Keratinocyte (primary cell): ENCODE results near the gene TMEM107. TPM values are rescaled to one million over a fixed set of nuclear protein-coding genes. Genes with fewer than 3 reads are reported as not detected.

Experiments
- DNase-seq: peaks from one replicate; pipeline ENCODE4 v3.0.0-alpha.2; 2011; ENCODE audit warnings: low read depth, missing footprints, low spot score
- FAIRE-seq: peaks from 2 replicates; lab custom pipeline; 2011; peaks lifted over from hg19 to GRCh38; lab: Jason Lieb, UNC
- H2AFZ ChIP-seq: 2 replicates; pipeline ENCODE4 v1.6.0; 2012; ENCODE audit warnings: low read length, control low read depth, inconsistent platforms; ENCODE audit not compliant: control insufficient read depth
- H3K27ac ChIP-seq: 2 replicates; pipeline ENCODE4 v1.5.1; 2011; ENCODE audit warnings: low read length; ENCODE audit not compliant: control insufficient read depth, insufficient read depth
- H3K27me3 ChIP-seq: 3 replicates; pipeline ENCODE4 v1.6.0; 2011; ENCODE audit warnings: low read length; ENCODE audit not compliant: control insufficient read depth, insufficient read depth; ENCODE audit errors: extremely low read depth
- H3K36me3 ChIP-seq, 2 experiments: 2 replicates in 1 of 2; 3 replicates in 1 of 2; pipeline ENCODE4 v1.5.1; 2011; ENCODE audit warnings: low read length in 2 of 2, mild to moderate bottlenecking in 1 of 2; ENCODE audit not compliant: control insufficient read depth in 2 of 2, insufficient read depth in 2 of 2; ENCODE audit errors: extremely low read depth in 1 of 2
- H3K4me1 ChIP-seq: 3 replicates; pipeline ENCODE4 v1.5.1; 2011; ENCODE audit warnings: low read length; ENCODE audit not compliant: control insufficient read depth, insufficient read depth; ENCODE audit errors: extremely low read depth
- H3K4me2 ChIP-seq: 3 replicates; pipeline ENCODE4 v1.6.0; 2011; ENCODE audit warnings: low read depth, low read length; ENCODE audit not compliant: control insufficient read depth, insufficient read depth; ENCODE audit errors: extremely low read depth
- H3K4me3 ChIP-seq, 3 experiments: fragments of 200-600 bp in 1 of 3; sonication (generic) in 1 of 3; 2 replicates in 2 of 3; 3 replicates in 1 of 3; pipeline ENCODE4 v1.5.1; 2011 to 2016; ENCODE audit warnings: low read length in 3 of 3, mild to moderate bottlenecking in 3 of 3, control low read depth in 2 of 3, inconsistent platforms in 1 of 3, low read depth in 1 of 3, mixed read lengths in 1 of 3, mixed run types in 1 of 3, moderate library complexity in 1 of 3; ENCODE audit not compliant: control insufficient read depth in 2 of 3, insufficient read depth in 2 of 3; ENCODE audit errors: extremely low read depth in 1 of 3
- H3K79me2 ChIP-seq: 2 replicates; pipeline ENCODE4 v1.6.0; 2012; ENCODE audit warnings: low read length; ENCODE audit not compliant: control insufficient read depth, insufficient read depth
- H3K9ac ChIP-seq: 3 replicates; pipeline ENCODE4 v1.6.0; 2011; ENCODE audit warnings: low read length; ENCODE audit not compliant: control insufficient read depth, insufficient read depth; ENCODE audit errors: extremely low read depth
- H3K9me1 ChIP-seq: 3 replicates; pipeline ENCODE4 v1.6.0; 2011; ENCODE audit warnings: low read length; ENCODE audit not compliant: control insufficient read depth, insufficient read depth; ENCODE audit errors: extremely low read depth
- H3K9me3 ChIP-seq: 2 replicates; pipeline ENCODE4 v1.5.1; 2012; ENCODE audit warnings: low read depth, low read length; ENCODE audit not compliant: control insufficient read depth
- H4K20me1 ChIP-seq: 3 replicates; pipeline ENCODE4 v1.6.0; 2011; ENCODE audit warnings: low read length; ENCODE audit not compliant: control insufficient read depth, insufficient read depth; ENCODE audit errors: extremely low read depth
- EZH2 ChIP-seq: IDR thresholded peaks from one replicate; pipeline ENCODE4 v1.6.1; 2012; ENCODE audit warnings: inconsistent platforms, mild to moderate bottlenecking, low read length, moderate library complexity
- dilution Hi-C: fragments of 300-500 bp; cut with MboI; formaldehyde crosslinking; loops from one replicate; pipeline ENCODE4 v1.7.0; 2020; ENCODE audit warnings: low sequenced_read_pairs; ENCODE audit not compliant: extremely low pct_ligation_motif_present
- polyA plus RNA-seq, 5 experiments: library from polyadenylated mRNA; depleted of rRNA in 3 of 5; stranded (reverse) in 3 of 5; stranded (forward) in 1 of 5; unstranded in 1 of 5; fragments of >200 nt; gene quantifications; 1 replicate in 1 of 5; 2 replicates in 3 of 5; 3 replicates in 1 of 5; pipeline versions ENCODE4 v1.2.1 to v1.2.3, GENCODE V29; 2011 to 2012; ENCODE audit warnings: missing spikeins in 2 of 5, low read depth in 1 of 5, low replicate concordance in 1 of 5
- TF ChIP-seq, protein P1 (sequence below), 3 experiments: IDR thresholded peaks in 1 of 3; conservative IDR thresholded peaks in 1 of 3; optimal IDR thresholded peaks in 1 of 3; 2 replicates in 2 of 3; 3 replicates in 1 of 3; pipeline versions ENCODE3 to v1.5.1; 2011; ENCODE audit warnings: low read length in 3 of 3, mild to moderate bottlenecking in 3 of 3, moderate library complexity in 2 of 3, control low read depth in 1 of 3, inconsistent platforms in 1 of 3; ENCODE audit not compliant: insufficient read depth in 2 of 3; ENCODE audit errors: extremely low read depth in 1 of 3

TMEM107 gene
- polyA plus RNA-seq, 1 donor (not counting 4 experiments of a cell fraction or from before 2014, with no cell fraction given): 19.0 TPM

DNA sequence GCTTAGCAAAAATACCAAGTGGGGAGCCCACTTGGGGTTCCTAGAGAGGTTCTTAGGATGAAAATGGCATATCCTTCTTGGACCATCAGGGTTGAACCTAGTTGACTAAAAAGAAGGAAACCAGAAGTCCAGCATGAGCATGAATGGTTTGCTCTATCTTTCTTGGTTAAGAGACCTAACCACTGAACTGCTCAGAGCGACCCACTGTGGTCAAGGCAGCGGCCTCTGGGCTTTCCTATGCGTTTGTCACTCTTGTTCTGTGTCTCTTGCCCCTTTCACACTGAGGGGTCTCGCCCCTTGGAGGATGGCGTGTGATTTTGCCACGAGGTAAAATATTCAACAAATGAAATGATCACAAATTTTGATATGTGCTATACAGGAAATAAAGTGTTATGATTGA is 14.3 kb upstream of the TMEM107 start:
- Histone ChIP-seq H3K9ac (no peak overlapping the region), H3K27me3 (no peaks in the 10 kb centered on the region), H3K4me3 (peak overlapping the region in 2 of 3 experiments; percentile 10 to 56), H3K4me2 (peak overlapping the region; percentile 82), H3K36me3 (no peaks in the 10 kb centered on the region), H3K27ac (peak overlapping the region; percentile 32), H3K9me1 (no peaks in the 10 kb centered on the region), H4K20me1 (no peaks in the 10 kb centered on the region), H3K4me1 (peaks cover 32% of the 10 kb centered on the region), H2AFZ (peak overlapping the region; percentile 53), H3K9me3 (no peaks in the 10 kb centered on the region), H3K79me2 (peaks cover 14% of the 10 kb centered on the region)
- TF ChIP-seq, protein P1, sequence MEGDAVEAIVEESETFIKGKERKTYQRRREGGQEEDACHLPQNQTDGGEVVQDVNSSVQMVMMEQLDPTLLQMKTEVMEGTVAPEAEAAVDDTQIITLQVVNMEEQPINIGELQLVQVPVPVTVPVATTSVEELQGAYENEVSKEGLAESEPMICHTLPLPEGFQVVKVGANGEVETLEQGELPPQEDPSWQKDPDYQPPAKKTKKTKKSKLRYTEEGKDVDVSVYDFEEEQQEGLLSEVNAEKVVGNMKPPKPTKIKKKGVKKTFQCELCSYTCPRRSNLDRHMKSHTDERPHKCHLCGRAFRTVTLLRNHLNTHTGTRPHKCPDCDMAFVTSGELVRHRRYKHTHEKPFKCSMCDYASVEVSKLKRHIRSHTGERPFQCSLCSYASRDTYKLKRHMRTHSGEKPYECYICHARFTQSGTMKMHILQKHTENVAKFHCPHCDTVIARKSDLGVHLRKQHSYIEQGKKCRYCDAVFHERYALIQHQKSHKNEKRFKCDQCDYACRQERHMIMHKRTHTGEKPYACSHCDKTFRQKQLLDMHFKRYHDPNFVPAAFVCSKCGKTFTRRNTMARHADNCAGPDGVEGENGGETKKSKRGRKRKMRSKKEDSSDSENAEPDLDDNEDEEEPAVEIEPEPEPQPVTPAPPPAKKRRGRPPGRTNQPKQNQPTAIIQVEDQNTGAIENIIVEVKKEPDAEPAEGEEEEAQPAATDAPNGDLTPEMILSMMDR (optimal IDR thresholded peaks at IDR 0.05 in 1 of 3, IDR thresholded peaks at IDR 0.05 in 1 of 3, conservative IDR thresholded peaks at IDR 0.05 in 1 of 3; ENCODE audit: extremely low read depth in 1 of 3, insufficient read depth in 2 of 3, low read length in 3 of 3): no peak
- no peak for TF ChIP-seq EZH2
- DNase-seq (no peak), FAIRE-seq (no peak)
- dilution Hi-C loops: no loop called here

DNA sequence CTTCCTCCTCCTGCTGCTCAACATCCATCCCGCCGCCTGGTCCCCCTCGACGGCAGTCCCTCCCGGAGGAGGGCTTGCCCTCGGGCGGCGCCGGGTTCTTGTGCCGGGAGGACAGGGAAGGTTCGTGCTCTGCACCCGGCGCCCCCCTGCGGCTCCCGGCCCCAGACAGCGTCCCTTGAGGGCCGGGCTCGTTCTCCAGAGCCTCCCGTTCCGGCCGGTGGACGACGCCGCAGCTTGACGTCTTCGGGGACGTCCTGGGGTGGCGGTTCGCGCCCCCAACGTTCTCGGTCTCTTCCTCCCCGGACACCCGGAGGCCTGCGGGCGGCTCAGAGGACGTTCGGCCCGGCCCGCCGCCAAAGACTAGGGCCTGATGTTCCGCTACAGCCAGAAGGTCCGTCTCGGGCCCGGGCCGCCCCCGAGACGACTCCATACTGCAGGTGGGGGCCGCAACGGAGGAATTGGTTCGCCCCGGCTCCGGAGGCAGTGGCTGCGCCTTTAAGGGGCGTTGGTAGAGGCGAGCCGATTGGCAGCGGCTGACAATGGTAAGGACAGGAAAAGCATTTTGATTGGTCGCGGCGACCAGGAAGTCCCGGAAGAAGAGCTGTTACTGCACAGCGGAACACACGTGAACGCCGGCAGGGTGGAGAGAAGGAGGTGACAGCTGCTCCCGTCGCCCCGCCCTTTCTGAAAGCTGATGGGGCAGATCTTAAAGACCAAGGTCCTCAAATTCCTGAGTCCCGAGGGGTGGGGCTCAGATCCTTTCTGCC is 13.7 kb upstream of the TMEM107 start, which contains the start of gene BORCS6:
BORCS6 (minus strand) TSS at position 470 of the 767 bp plus-strand sequence; CDS start at position 430, 40 bp downstream.
- no peaks in the 10 kb centered on the region for H3K36me3 ChIP-seq
- no peak for TF ChIP-seq EZH2
- TF ChIP-seq, protein P1 (optimal IDR thresholded peaks at IDR 0.05 in 1 of 3, IDR thresholded peaks at IDR 0.05 in 1 of 3, conservative IDR thresholded peaks at IDR 0.05 in 1 of 3; ENCODE audit: extremely low read depth in 1 of 3, insufficient read depth in 2 of 3, low read length in 3 of 3): peak in 1 of 3 experiments; percentile 23
- peak within 1 kb of the TSS; percentile 88 for H3K4me2 ChIP-seq
- peak; percentile 72 for FAIRE-seq
- no peaks in the 10 kb centered on the region for H3K9me3 ChIP-seq
- no peaks in the 10 kb centered on the region for H3K27me3 ChIP-seq
- peak within 1 kb of the TSS; percentile 62 for H3K27ac ChIP-seq
- H3K4me1 ChIP-seq: peaks cover 33% of the 10 kb centered on the region
- dilution Hi-C loops: no loop called here
- H3K9me1 ChIP-seq: no peaks in the 10 kb centered on the region
- H3K9ac ChIP-seq: peak within 1 kb of the TSS; percentile 82
- H3K4me3 ChIP-seq: peak within 1 kb of the TSS; percentile 73 to 93 (median 84)
- DNase-seq: peak; percentile 88
- H4K20me1 ChIP-seq: no peaks in the 10 kb centered on the region
- peak within 1 kb of the TSS; percentile 67 for H2AFZ ChIP-seq
- peaks cover 14% of the 10 kb centered on the region for H3K79me2 ChIP-seq
